Nephron (organoid): Measurements from ENCODE around the gene SUSD1.

Experiments
- H3K27ac Mint-ChIP-seq, 3 experiments: 2 replicates each; pipeline ENCODE4 v1.8.0; 2020; ENCODE audit warnings: mixed read lengths in 3 of 3, mild to moderate bottlenecking in 2 of 3, moderate library complexity in 1 of 3
- H3K27me3 Mint-ChIP-seq: 2 replicates; pipeline ENCODE4 v1.8.0; 2021; ENCODE audit warnings: low read depth, mild to moderate bottlenecking, moderate library complexity, mixed read lengths
- H3K36me3 Mint-ChIP-seq: 2 replicates; pipeline ENCODE4 v1.8.0; 2020; ENCODE audit warnings: low read depth, mixed read lengths
- H3K4me1 Mint-ChIP-seq: 2 replicates; pipeline ENCODE4 v1.8.0; 2020; ENCODE audit warnings: mixed read lengths
- H3K4me3 Mint-ChIP-seq, 3 experiments: 2 replicates each; pipeline ENCODE4 v1.8.0; 2020; ENCODE audit warnings: mild to moderate bottlenecking in 3 of 3, mixed read lengths in 3 of 3, moderate library complexity in 2 of 3
- H3K9me3 Mint-ChIP-seq: 2 replicates; pipeline ENCODE4 v1.8.0; 2020; ENCODE audit warnings: mixed read lengths
- TF ChIP-seq, protein P1 (sequence below), 3 experiments: fragments of 200-600 bp; sonication (generic); IDR thresholded peaks; one replicate each; pipeline ENCODE4 v1.5.0; 2021; ENCODE audit warnings: antibody characterized with exemption in 3 of 3; ENCODE audit not compliant: unreplicated experiment in 3 of 3

SUSD1 gene

DNA sequence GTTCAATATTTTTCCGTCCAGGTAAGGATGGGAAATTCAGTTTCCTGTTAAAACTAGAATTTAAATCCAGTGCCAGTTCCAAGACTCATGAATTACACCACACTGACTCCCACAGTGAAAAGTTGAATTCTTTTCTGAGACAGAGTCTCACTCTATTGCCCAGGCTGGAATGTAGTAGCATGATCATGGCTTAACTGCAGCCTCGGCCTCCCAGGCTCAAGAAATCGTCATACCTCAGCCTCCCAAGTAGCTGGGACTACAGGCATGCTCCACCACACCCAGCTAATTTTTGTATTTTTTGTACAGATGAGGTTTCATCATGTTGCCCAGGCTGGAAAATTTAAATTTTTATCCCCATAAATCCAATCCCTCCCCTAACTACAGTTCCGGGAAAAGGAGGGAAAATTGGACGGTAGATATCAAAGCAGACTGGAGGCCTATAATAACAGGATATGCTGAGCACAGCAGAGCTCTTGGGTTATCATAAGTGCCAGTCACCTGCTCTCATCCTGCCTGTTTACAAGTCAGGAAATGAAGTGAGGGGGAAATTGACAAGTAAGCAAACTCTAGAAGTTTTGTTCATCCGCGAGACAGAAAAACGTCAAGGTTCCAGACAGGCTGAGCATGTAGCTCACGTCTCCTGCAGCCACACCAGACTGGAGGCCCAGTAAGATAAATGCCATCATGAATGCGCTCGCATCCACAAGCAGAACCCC lies 172.8 kb downstream of the SUSD1 start:
- Mint-ChIP-seq H3K27me3 (no peaks in the 10 kb centered on the region), H3K27ac (no peak overlapping the region), H3K9me3 (no peaks in the 10 kb centered on the region), H3K36me3 (no peaks in the 10 kb centered on the region), H3K4me1 (peaks cover 11% of the 10 kb centered on the region), H3K4me3 (no peak overlapping the region)
- TF ChIP-seq, protein P1, sequence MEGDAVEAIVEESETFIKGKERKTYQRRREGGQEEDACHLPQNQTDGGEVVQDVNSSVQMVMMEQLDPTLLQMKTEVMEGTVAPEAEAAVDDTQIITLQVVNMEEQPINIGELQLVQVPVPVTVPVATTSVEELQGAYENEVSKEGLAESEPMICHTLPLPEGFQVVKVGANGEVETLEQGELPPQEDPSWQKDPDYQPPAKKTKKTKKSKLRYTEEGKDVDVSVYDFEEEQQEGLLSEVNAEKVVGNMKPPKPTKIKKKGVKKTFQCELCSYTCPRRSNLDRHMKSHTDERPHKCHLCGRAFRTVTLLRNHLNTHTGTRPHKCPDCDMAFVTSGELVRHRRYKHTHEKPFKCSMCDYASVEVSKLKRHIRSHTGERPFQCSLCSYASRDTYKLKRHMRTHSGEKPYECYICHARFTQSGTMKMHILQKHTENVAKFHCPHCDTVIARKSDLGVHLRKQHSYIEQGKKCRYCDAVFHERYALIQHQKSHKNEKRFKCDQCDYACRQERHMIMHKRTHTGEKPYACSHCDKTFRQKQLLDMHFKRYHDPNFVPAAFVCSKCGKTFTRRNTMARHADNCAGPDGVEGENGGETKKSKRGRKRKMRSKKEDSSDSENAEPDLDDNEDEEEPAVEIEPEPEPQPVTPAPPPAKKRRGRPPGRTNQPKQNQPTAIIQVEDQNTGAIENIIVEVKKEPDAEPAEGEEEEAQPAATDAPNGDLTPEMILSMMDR (IDR thresholded peaks at IDR 0.05; ENCODE audit: unreplicated experiment in 3 of 3), result no peak

DNA sequence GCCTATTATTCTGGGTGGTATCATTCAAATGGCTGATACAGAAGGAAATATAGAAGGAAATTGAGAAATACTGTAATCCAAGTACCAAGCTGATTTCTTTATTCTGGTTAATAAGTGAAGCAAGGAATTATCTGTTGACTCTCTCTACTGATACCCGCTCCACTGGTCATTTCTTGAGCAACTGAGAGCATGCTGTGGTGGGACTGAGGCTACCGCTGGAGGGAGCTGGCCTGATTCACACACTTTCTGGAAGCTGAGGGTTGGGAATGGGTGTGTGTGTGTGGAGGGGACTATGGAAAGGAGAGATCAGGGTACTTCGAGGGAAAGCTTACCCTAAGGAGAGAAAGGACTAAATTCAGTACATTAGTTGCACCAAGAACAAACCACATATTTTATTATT lies 174.4 kb downstream of the SUSD1 start:
- TF ChIP-seq, protein P1 (IDR thresholded peaks at IDR 0.05; ENCODE audit: unreplicated experiment in 3 of 3), result no peak
- no peaks in the 10 kb centered on the region for H3K9me3 Mint-ChIP-seq
- H3K27ac Mint-ChIP-seq, result no peak overlapping the region
- H3K4me1 Mint-ChIP-seq, result no peaks in the 10 kb centered on the region
- H3K27me3 Mint-ChIP-seq, result no peaks in the 10 kb centered on the region
- no peak overlapping the region for H3K4me3 Mint-ChIP-seq
- H3K36me3 Mint-ChIP-seq, result no peaks in the 10 kb centered on the region

DNA sequence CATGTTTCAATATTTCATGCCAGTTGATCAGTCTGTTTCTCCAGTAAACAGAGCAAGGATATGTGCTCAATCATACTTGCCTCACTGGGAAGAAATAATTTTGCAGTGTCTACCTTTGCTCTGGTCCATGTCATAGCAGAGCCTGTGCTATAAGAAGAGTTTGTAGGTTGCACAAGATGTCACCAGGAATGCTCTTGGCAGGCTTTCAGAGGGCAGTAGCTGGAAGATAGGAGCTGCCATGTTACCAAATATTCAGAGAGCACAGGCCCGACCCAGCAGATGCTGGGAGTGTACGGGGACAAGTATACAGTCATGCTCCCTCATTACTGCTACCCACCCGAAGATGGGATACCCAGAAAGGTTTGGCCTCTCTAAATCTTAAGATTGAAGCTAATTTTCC lies 175.8 kb downstream of the SUSD1 start:
- H3K27ac Mint-ChIP-seq, result no peak overlapping the region
- TF ChIP-seq, protein P1 (IDR thresholded peaks at IDR 0.05; ENCODE audit: unreplicated experiment in 3 of 3), result no peak

DNA sequence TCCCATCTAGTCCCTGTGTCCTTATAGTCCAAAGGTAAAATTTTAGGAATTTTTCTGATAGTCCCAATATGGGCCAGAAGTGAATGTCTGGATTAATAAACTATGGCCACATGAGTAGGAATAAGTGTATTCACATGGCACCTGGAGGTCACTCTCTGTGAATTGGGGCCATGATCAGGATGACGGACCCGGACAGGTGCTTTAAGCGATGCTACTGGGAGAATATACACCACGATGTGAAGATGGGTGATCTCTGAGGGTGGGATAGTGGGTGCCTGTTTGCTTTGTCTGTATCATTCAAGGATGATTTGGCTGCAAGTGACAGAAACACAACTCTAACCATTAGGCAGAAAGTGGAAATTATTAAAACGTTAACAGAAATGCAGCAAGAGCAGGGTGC lies 177.3 kb downstream of the SUSD1 start:
- Mint-ChIP-seq H3K27ac (no peak overlapping the region), H3K4me3 (no peak overlapping the region), H3K36me3 (no peaks in the 10 kb centered on the region), H3K27me3 (no peaks in the 10 kb centered on the region), H3K9me3 (no peaks in the 10 kb centered on the region), H3K4me1 (peaks cover 5% of the 10 kb centered on the region)
- TF ChIP-seq, protein P1 (IDR thresholded peaks at IDR 0.05; ENCODE audit: unreplicated experiment in 3 of 3), result no peak

More for the DNA sequence above, 175.8 kb downstream of the SUSD1 start:
- H3K36me3 Mint-ChIP-seq, result no peaks in the 10 kb centered on the region
- H3K9me3 Mint-ChIP-seq, result no peaks in the 10 kb centered on the region
- H3K4me1 Mint-ChIP-seq, result peaks cover 5% of the 10 kb centered on the region
- H3K27me3 Mint-ChIP-seq, result no peaks in the 10 kb centered on the region
- H3K4me3 Mint-ChIP-seq, result no peak overlapping the region

DNA sequence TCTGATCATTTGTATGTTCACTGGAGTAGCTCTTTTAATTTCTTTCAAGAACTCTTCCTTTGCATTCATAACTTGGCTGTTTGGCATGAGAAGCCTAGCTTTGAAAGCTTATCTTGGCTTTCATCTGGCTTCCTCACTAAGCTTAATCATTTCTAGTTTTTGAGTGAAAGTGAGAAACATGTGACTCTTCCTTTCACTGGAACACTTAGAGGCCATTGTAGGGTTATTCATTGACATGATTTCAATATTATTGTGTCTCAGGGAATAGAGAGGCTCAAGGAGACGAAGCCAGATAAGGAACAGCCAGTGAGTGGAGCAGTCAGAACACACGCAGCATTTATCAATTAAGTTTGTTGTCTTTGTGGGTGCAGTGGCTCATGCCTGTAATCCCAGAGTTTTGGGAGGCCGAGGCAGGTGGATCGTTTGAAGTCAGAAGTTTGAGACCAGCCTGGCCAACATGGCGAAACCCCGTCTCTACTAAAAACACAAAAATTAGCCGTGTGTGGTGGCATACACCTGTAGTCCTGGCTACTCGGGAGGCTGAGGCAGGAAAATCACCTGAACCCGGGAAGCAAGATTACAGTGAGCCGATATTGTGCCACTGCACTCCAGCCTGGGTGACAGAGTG lies 180.2 kb downstream of the SUSD1 start:
- Mint-ChIP-seq H3K4me3 (peak overlapping the region in 1 of 3 experiments; percentile 24), H3K9me3 (peaks cover 8% of the 10 kb centered on the region), H3K27ac (peak overlapping the region; percentile 92 to 97 (median 94)), H3K4me1 (peaks cover 5% of the 10 kb centered on the region), H3K27me3 (no peaks in the 10 kb centered on the region), H3K36me3 (no peaks in the 10 kb centered on the region)
- TF ChIP-seq, protein P1 (IDR thresholded peaks at IDR 0.05; ENCODE audit: unreplicated experiment in 3 of 3), result no peak

DNA sequence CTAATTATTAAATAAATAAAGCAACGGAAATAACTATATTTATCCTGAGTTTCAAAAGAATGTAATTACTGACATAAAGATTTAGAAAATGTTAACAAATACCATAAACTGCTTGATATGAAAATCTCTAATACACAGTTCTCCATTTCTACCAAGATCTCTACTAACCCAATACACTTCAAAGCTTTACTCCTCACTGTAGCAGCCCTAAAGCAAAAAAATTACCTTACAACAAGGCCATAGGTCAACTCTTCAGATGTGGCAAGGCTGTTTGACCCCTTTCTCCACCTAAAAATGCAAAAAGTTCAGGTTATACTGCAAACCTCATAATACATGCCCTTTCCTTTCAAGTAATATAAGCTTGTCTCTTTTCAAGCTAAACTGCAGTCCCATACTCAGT lies 181.8 kb downstream of the SUSD1 start:
- Mint-ChIP-seq H3K4me1 (peaks cover 5% of the 10 kb centered on the region), H3K36me3 (no peaks in the 10 kb centered on the region), H3K27me3 (no peaks in the 10 kb centered on the region), H3K27ac (peak overlapping the region in 1 of 3 experiments; percentile 97), H3K4me3 (no peak overlapping the region), H3K9me3 (peaks cover 9% of the 10 kb centered on the region)
- TF ChIP-seq, protein P1 (IDR thresholded peaks at IDR 0.05; ENCODE audit: unreplicated experiment in 3 of 3), result no peak
